Panc1 (cell line): Measurements from ENCODE around the gene SCYL2. TPM values are rescaled to one million over a fixed set of nuclear protein-coding genes. Genes with fewer than 3 reads are reported as not detected.

Experiments
- ATAC-seq: fragments of 200-7000 bp; cut with Tn5 transposase; 2 replicates; pipeline ENCODE4 v1.9.1; 2020; ENCODE audit warnings: mild to moderate bottlenecking, moderate library complexity
- BruUV-seq: library from RNA; stranded (reverse); fragments of 400-500 nt; replicated peaks from 2 replicates; lab custom pipeline; 2021; lab: Mats Ljungman, UMichigan
- CTCF ChIA-PET: fragments of 300-600 bp; sonication (Branson Sonifier 250); formaldehyde crosslinking; loops from one replicate; lab custom pipeline; 2022; ENCODE audit warnings: antibody characterized with exemption; lab: Charles Lee
- POLR2A ChIA-PET: fragments of 300-600 bp; sonication (Branson Sonifier 250); formaldehyde crosslinking; loops from one replicate; lab custom pipeline; 2022; ENCODE audit warnings: antibody characterized with exemption; lab: Charles Lee
- DNase-seq: peaks from one replicate; pipeline ENCODE4 v3.0.0-alpha.2; 2010; ENCODE audit warnings: low read depth, low spot score
- H3K27ac ChIP-seq: 2 replicates; pipeline ENCODE4 v1.5.1; 2011; ENCODE audit warnings: mild to moderate bottlenecking, low read length, inconsistent platforms
- H3K27me3 ChIP-seq: fragments of 200-500 bp; sonication (Bioruptor generic); 2 replicates; pipeline ENCODE4 v1.6.0; 2014; ENCODE audit warnings: low read length, inconsistent platforms; ENCODE audit not compliant: control insufficient read depth, insufficient read depth
- H3K36me3 ChIP-seq: fragments of 200-500 bp; sonication (Bioruptor generic); 2 replicates; pipeline ENCODE4 v1.5.1; 2014; ENCODE audit warnings: inconsistent platforms, mild to moderate bottlenecking, low read length, moderate library complexity; ENCODE audit not compliant: control insufficient read depth, insufficient read depth
- H3K4me1 ChIP-seq: 2 replicates; pipeline ENCODE4 v1.5.1; 2011; ENCODE audit warnings: inconsistent platforms, mild to moderate bottlenecking, low read length, moderate library complexity; ENCODE audit not compliant: control insufficient read depth, insufficient read depth
- H3K4me3 ChIP-seq, 2 experiments: 2 replicates each; pipeline ENCODE4 v1.5.1; 2011 to 2012; ENCODE audit warnings: low read depth in 2 of 2, low read length in 2 of 2, mild to moderate bottlenecking in 2 of 2, inconsistent platforms in 1 of 2, moderate library complexity in 1 of 2
- H3K9me3 ChIP-seq: fragments of 200-500 bp; sonication (Bioruptor generic); 2 replicates; pipeline ENCODE4 v1.5.1; 2014; ENCODE audit warnings: low read depth, mild to moderate bottlenecking, inconsistent platforms, low read length, moderate library complexity; ENCODE audit not compliant: control insufficient read depth, insufficient read depth
- CTCF ChIP-seq: fragments of 450-650 bp; IDR thresholded peaks from 2 replicates; pipeline ENCODE4 v1.5.1; 2017; ENCODE audit warnings: mild to moderate bottlenecking
- POLR2AphosphoS5 ChIP-seq: IDR thresholded peaks from 2 replicates; pipeline ENCODE4 v1.6.1; 2012; ENCODE audit warnings: mild to moderate bottlenecking, low read depth, low read length, moderate library complexity
- REST ChIP-seq, 2 experiments: IDR thresholded peaks; 2 replicates each; pipeline ENCODE4 v1.6.1; 2011 to 2012; ENCODE audit warnings: low read depth in 2 of 2, control low read depth in 1 of 2, low read length in 1 of 2, mild to moderate bottlenecking in 1 of 2, moderate library complexity in 1 of 2; ENCODE audit not compliant: insufficient read depth in 1 of 2
- SIN3A ChIP-seq: IDR thresholded peaks from 2 replicates; pipeline ENCODE4 v1.6.1; 2012; ENCODE audit warnings: low read depth, mild to moderate bottlenecking, low read length, moderate library complexity, borderline replicate concordance; ENCODE audit not compliant: insufficient read depth
- TCF7L2 ChIP-seq: IDR thresholded peaks from 2 replicates; pipeline ENCODE4 v1.6.1; 2011; ENCODE audit warnings: mild to moderate bottlenecking, low read depth, low read length, inconsistent platforms
- in situ Hi-C: cut with HindIII; loops from 2 replicates; pipeline ENCODE4 v1.10.0; 2016; ENCODE audit warnings: low sequenced_read_pairs, low pct_unique_long_range_greater_than_20kb
- intact Hi-C: fragments of 100-400 bp; cut with micrococcal nuclease; formaldehyde crosslinking; loops from one replicate; pipeline ENCODE4 v1.10.0; 2022; ENCODE audit not compliant: unreplicated experiment
- total RNA-seq: library from RNA; stranded (reverse); gene quantifications from one replicate; pipeline ENCODE4 v1.2.1, GENCODE V29; 2021; ENCODE audit not compliant: unreplicated experiment

SCYL2 gene
- total RNA-seq, 1 experiment from 2014 or later, result 45.3 TPM

GRCh38 chr12:100317371-100317770 is 50.4 kb downstream of the SCYL2 start:
- Histone ChIP-seq H3K36me3 (peaks cover 15% of the 10 kb centered on the region), H3K4me3 (no peak overlapping the region), H3K27me3 (no peaks in the 10 kb centered on the region), H3K4me1 (no peaks in the 10 kb centered on the region), H3K9me3 (no peaks in the 10 kb centered on the region), H3K27ac (no peak overlapping the region)
- no peak for ATAC-seq
- no peak for DNase-seq
- intact Hi-C loops, result no loop called here
- POLR2A ChIA-PET, result no interaction called here
- no TSS peak for BruUV-seq
- in situ Hi-C loops, result no loop called here
- CTCF ChIA-PET, result no interaction called here
- TF ChIP-seq SIN3A, result no peak
- no peak for TF ChIP-seq REST (IDR thresholded peaks at IDR 0.05; ENCODE audit: insufficient read depth in 1 of 2, low read depth in 2 of 2, low read length in 1 of 2)
- TF ChIP-seq POLR2AphosphoS5, result no peak
- TF ChIP-seq CTCF, result no peak
- no peak for TF ChIP-seq TCF7L2

- H3K4me1 ChIP-seq, result no peaks in the 10 kb centered on the region
- H3K9me3 ChIP-seq, result no peaks in the 10 kb centered on the region
- H3K4me3 ChIP-seq, result no peak overlapping the region
- ChIA-PET POLR2A (no interaction called here), CTCF (no interaction called here)
- intact Hi-C loops, result no loop called here
- DNase-seq (no peak), ATAC-seq (no peak)
- peaks cover 27% of the 10 kb centered on the region for H3K36me3 ChIP-seq
- TF ChIP-seq POLR2AphosphoS5 (no peak), CTCF (no peak), SIN3A (no peak), REST (IDR thresholded peaks at IDR 0.05; ENCODE audit: insufficient read depth in 1 of 2, low read depth in 2 of 2, low read length in 1 of 2) (no peak), TCF7L2 (no peak)
- no peaks in the 10 kb centered on the region for H3K27me3 ChIP-seq
- no peak overlapping the region for H3K27ac ChIP-seq
- in situ Hi-C loops, result no loop called here
- BruUV-seq, result no TSS peak
These were observed 57.5 kb downstream of the SCYL2 start for GRCh38 chr12:100324498-100324897.
